ENCODE results near the gene TUSC7.

The TUSC7 gene

DNA sequence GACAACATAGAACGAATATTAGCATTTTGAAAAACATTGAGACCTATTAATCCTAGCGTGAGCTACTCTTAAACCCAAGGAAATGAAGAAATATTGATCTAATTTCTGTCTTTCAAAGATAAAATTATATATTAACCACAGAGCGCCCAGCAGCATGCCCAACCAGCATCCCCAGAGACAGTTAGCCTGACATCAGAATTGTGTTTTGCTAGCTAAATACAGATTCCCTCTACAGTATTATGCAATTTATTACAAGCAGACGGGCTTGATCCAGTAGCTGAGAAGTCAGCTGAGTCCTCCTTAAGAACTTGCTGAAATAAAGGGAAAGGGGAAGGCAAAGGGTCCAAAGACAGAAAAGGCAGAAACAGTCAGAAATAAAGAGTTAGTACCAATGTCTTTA lies 7.2 kb upstream of the TUSC7 start:
- no peaks in the 10 kb centered on the region for H4K20me1 ChIP-seq (ENCODE audit: insufficient read depth, low read length, poor library complexity, severe bottlenecking)
- no peak overlapping the region for H2AFZ ChIP-seq (ENCODE audit: low read length)
- H3K27me3 ChIP-seq (ENCODE audit: insufficient read depth, low read length, poor library complexity, severe bottlenecking) = no peaks in the 10 kb centered on the region
- no peaks in the 10 kb centered on the region for H3K4me1 ChIP-seq (ENCODE audit: insufficient read depth, low read length, poor library complexity, severe bottlenecking)
- no peak overlapping the region for H3K4me2 ChIP-seq (ENCODE audit: low read depth, low read length, poor library complexity, severe bottlenecking)
- H3K79me2 ChIP-seq (ENCODE audit: insufficient read depth, low read length) = no peaks in the 10 kb centered on the region
- H3K36me3 ChIP-seq (ENCODE audit: insufficient read depth, low read length) = no peaks in the 10 kb centered on the region
- no peak overlapping the region for H3K9ac ChIP-seq (ENCODE audit: low read depth, low read length, poor library complexity, severe bottlenecking)
- H3K4me3 ChIP-seq (ENCODE audit: low read length, poor library complexity, severe bottlenecking) = no peak overlapping the region
- no peaks in the 10 kb centered on the region for H3K9me2 ChIP-seq (replicated peaks; ENCODE audit: low read depth, low read length)
- H3F3A ChIP-seq (ENCODE audit: low read depth) = no peaks in the 10 kb centered on the region
- TF ChIP-seq EZH2phosphoT487 (IDR thresholded peaks at IDR 0.05; ENCODE audit: borderline replicate concordance) = no peak
- TF ChIP-seq, protein P1, sequence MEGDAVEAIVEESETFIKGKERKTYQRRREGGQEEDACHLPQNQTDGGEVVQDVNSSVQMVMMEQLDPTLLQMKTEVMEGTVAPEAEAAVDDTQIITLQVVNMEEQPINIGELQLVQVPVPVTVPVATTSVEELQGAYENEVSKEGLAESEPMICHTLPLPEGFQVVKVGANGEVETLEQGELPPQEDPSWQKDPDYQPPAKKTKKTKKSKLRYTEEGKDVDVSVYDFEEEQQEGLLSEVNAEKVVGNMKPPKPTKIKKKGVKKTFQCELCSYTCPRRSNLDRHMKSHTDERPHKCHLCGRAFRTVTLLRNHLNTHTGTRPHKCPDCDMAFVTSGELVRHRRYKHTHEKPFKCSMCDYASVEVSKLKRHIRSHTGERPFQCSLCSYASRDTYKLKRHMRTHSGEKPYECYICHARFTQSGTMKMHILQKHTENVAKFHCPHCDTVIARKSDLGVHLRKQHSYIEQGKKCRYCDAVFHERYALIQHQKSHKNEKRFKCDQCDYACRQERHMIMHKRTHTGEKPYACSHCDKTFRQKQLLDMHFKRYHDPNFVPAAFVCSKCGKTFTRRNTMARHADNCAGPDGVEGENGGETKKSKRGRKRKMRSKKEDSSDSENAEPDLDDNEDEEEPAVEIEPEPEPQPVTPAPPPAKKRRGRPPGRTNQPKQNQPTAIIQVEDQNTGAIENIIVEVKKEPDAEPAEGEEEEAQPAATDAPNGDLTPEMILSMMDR (conservative IDR thresholded peaks at IDR 0.05; ENCODE audit: low read length) = no peak
- no peaks in the 10 kb centered on the region for H3K9me3 ChIP-seq (ENCODE audit: insufficient read depth, low read depth, low read length)

DNA sequence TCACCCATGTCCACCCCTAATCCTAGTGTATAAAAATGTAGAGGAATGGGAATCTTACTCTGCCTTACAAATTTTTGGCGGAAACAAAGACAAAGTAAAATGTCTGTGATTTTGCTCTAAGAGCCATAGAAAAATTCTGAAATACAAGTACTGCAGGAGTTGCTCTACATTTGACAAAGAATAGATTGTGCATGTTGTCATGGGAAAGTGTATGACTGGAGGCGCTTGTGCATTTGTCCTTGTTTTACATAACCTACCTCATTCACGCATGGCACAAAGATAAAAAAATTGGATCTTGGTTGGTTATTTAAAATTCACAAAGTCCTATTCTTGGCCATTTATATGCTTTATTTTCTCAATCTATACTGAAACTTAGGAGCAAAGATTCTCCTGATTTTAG lies 2.0 kb upstream of the TUSC7 start:
- no peaks in the 10 kb centered on the region for H4K20me1 ChIP-seq (ENCODE audit: insufficient read depth, low read length, poor library complexity, severe bottlenecking)
- H3K9me3 ChIP-seq (ENCODE audit: insufficient read depth, low read depth, low read length) = no peaks in the 10 kb centered on the region
- TF ChIP-seq, protein P1 (conservative IDR thresholded peaks at IDR 0.05; ENCODE audit: low read length) = no peak
- TF ChIP-seq EZH2phosphoT487 (IDR thresholded peaks at IDR 0.05; ENCODE audit: borderline replicate concordance) = no peak
- no peaks in the 10 kb centered on the region for H3K9me2 ChIP-seq (replicated peaks; ENCODE audit: low read depth, low read length)
- no peak overlapping the region for H2AFZ ChIP-seq (ENCODE audit: low read length)
- no peak overlapping the region for H3K9ac ChIP-seq (ENCODE audit: low read depth, low read length, poor library complexity, severe bottlenecking)
- no peaks in the 10 kb centered on the region for H3F3A ChIP-seq (ENCODE audit: low read depth)
- no peak overlapping the region for H3K4me3 ChIP-seq (ENCODE audit: low read length, poor library complexity, severe bottlenecking)
- H3K36me3 ChIP-seq (ENCODE audit: insufficient read depth, low read length) = no peaks in the 10 kb centered on the region
- no peaks in the 10 kb centered on the region for H3K4me1 ChIP-seq (ENCODE audit: insufficient read depth, low read length, poor library complexity, severe bottlenecking)
- H3K27me3 ChIP-seq (ENCODE audit: insufficient read depth, low read length, poor library complexity, severe bottlenecking) = no peaks in the 10 kb centered on the region
- no peaks in the 10 kb centered on the region for H3K79me2 ChIP-seq (ENCODE audit: insufficient read depth, low read length)
- no peak overlapping the region for H3K4me2 ChIP-seq (ENCODE audit: low read depth, low read length, poor library complexity, severe bottlenecking)

DNA sequence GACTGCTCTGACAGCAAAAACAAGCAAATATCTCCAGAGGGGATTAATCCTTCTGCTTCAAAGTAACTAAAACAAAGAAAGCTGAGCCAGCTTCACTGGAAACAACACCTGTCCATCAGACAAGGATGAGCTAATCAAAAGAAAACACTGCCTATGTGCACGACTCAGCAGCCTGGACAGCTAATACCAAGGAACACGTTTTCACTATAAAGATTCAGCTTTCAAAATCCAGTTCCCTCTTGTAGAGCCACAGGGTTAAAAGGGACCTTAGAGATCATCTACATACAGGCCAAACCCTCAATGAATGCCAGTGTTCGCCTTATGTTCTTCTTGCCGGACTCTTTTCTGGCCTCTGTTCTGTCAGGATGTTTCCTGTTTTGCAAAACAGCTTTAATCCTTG lies 6.9 kb downstream of the TUSC7 start:
- no peaks in the 10 kb centered on the region for H3K9me2 ChIP-seq (replicated peaks; ENCODE audit: low read depth, low read length)
- no peak overlapping the region for H2AFZ ChIP-seq (ENCODE audit: low read length)
- H3F3A ChIP-seq (ENCODE audit: low read depth) = no peaks in the 10 kb centered on the region
- no peak overlapping the region for H3K4me3 ChIP-seq (ENCODE audit: low read length, poor library complexity, severe bottlenecking)
- TF ChIP-seq, protein P1 (conservative IDR thresholded peaks at IDR 0.05; ENCODE audit: low read length) = no peak
- TF ChIP-seq EZH2phosphoT487 (IDR thresholded peaks at IDR 0.05; ENCODE audit: borderline replicate concordance) = no peak
- H3K4me1 ChIP-seq (ENCODE audit: insufficient read depth, low read length, poor library complexity, severe bottlenecking) = no peaks in the 10 kb centered on the region
- no peaks in the 10 kb centered on the region for H3K27me3 ChIP-seq (ENCODE audit: insufficient read depth, low read length, poor library complexity, severe bottlenecking)
- H3K9ac ChIP-seq (ENCODE audit: low read depth, low read length, poor library complexity, severe bottlenecking) = no peak overlapping the region
- no peaks in the 10 kb centered on the region for H4K20me1 ChIP-seq (ENCODE audit: insufficient read depth, low read length, poor library complexity, severe bottlenecking)
- no peak overlapping the region for H3K4me2 ChIP-seq (ENCODE audit: low read depth, low read length, poor library complexity, severe bottlenecking)
- H3K36me3 ChIP-seq (ENCODE audit: insufficient read depth, low read length) = no peaks in the 10 kb centered on the region
- H3K9me3 ChIP-seq (ENCODE audit: insufficient read depth, low read depth, low read length) = no peaks in the 10 kb centered on the region
- H3K79me2 ChIP-seq (ENCODE audit: insufficient read depth, low read length) = no peaks in the 10 kb centered on the region
